HEK293 (cell line): ENCODE data around the gene TAGLN.

Experiments used
- CTCF ChIA-PET: fragments of 350-600 bp; formaldehyde crosslinking; extraction: SDS; loops from one replicate; lab custom pipeline; 2021; ENCODE audit warnings: antibody characterized with exemption; lab: Yijun Ruan, JAX
- POLR2A ChIA-PET: fragments of 300-600 bp; formaldehyde crosslinking; extraction: SDS; loops from one replicate; lab custom pipeline; 2020; ENCODE audit warnings: antibody characterized with exemption, inconsistent platforms; lab: Yijun Ruan, JAX
- H3K27ac ChIP-seq: fragments of 200-500 bp; sonication (Bioruptor generic); 2 replicates; pipeline ENCODE4 v1.5.1; 2014; ENCODE audit warnings: low read depth, low read length, control low read depth, inconsistent platforms; ENCODE audit errors: extremely low read depth
- H3K36me3 ChIP-seq, 2 experiments: fragments of 200-500 bp in 1 of 2; sonication (Bioruptor generic) in 1 of 2; 1 replicate in 1 of 2; 2 replicates in 1 of 2; pipeline ENCODE4 v1.5.1; 2014 to 2017; ENCODE audit warnings: inconsistent platforms in 2 of 2, low read length in 2 of 2; ENCODE audit not compliant: control insufficient read depth in 2 of 2, insufficient read depth in 1 of 2
- H3K4me1 ChIP-seq: fragments of 200-500 bp; sonication (Bioruptor generic); 2 replicates; pipeline ENCODE4 v1.5.1; 2014; ENCODE audit warnings: mild to moderate bottlenecking, low read length, inconsistent platforms; ENCODE audit not compliant: control insufficient read depth, insufficient read depth
- H3K4me3 ChIP-seq: 2 replicates; pipeline ENCODE4 v1.5.1; 2011; ENCODE audit warnings: low read depth, mild to moderate bottlenecking, control low read depth, low read length, moderate library complexity
- H3K9me3 ChIP-seq: fragments of 200-500 bp; sonication (Bioruptor generic); 2 replicates; pipeline ENCODE4 v1.5.1; 2014; ENCODE audit warnings: low read depth, low read length, inconsistent platforms; ENCODE audit not compliant: control insufficient read depth, insufficient read depth
- GLI4 ChIP-seq: fragments of 450-650 bp; formaldehyde crosslinking; IDR thresholded peaks from 2 replicates; pipeline ENCODE4 v1.5.1; 2016; ENCODE audit warnings: missing biosample characterization, missing genetic modification characterization
- KLF7 ChIP-seq: fragments of 450-650 bp; formaldehyde crosslinking; IDR thresholded peaks from 2 replicates; pipeline ENCODE4 v1.5.1; 2016; ENCODE audit warnings: missing biosample characterization, missing genetic modification characterization, borderline replicate concordance
- PRDM2 ChIP-seq: fragments of 450-650 bp; formaldehyde crosslinking; IDR thresholded peaks from 2 replicates; pipeline ENCODE4 v1.5.1; 2016; ENCODE audit warnings: missing biosample characterization, missing genetic modification characterization, borderline replicate concordance
- SP7 ChIP-seq: fragments of 450-650 bp; formaldehyde crosslinking; IDR thresholded peaks from 2 replicates; pipeline ENCODE4 v1.5.1; 2016; ENCODE audit warnings: missing biosample characterization, missing genetic modification characterization
- TCF7L2 ChIP-seq: IDR thresholded peaks from 2 replicates; pipeline ENCODE4 v1.6.1; 2011; ENCODE audit warnings: low read depth, mild to moderate bottlenecking, inconsistent platforms, low read length, moderate library complexity, borderline replicate concordance
- ZFHX2 ChIP-seq: fragments of 450-650 bp; formaldehyde crosslinking; conservative IDR thresholded peaks from 2 replicates; pipeline ENCODE4 v1.5.1; 2016; ENCODE audit warnings: missing biosample characterization, missing genetic modification characterization
- ZNF280D ChIP-seq: fragments of 450-650 bp; formaldehyde crosslinking; IDR thresholded peaks from 2 replicates; pipeline ENCODE4 v1.5.1; 2016; ENCODE audit warnings: missing biosample characterization, missing genetic modification characterization
- ZNF366 ChIP-seq: fragments of 450-650 bp; formaldehyde crosslinking; conservative IDR thresholded peaks from 2 replicates; pipeline ENCODE4 v1.5.1; 2016; ENCODE audit warnings: missing biosample characterization, missing genetic modification characterization
- ZNF404 ChIP-seq: fragments of 450-650 bp; formaldehyde crosslinking; IDR thresholded peaks from 2 replicates; pipeline ENCODE4 v1.5.1; 2017; ENCODE audit warnings: missing biosample characterization, missing genetic modification characterization
- ZNF585B ChIP-seq: fragments of 450-650 bp; formaldehyde crosslinking; IDR thresholded peaks from 2 replicates; pipeline ENCODE4 v1.5.1; 2016; ENCODE audit warnings: missing biosample characterization, missing genetic modification characterization

Gene TAGLN

GRCh38 chr11:117218133-117218915, 19.2 kb downstream of the TAGLN start:
- H3K36me3 ChIP-seq = peaks cover 0 to 81% of the 10 kb centered on the region in 2 experiments; a peak in 1 of 3 replicates
- H3K4me1 ChIP-seq = peaks cover 3% of the 10 kb centered on the region; the same call in 1 of the 2 replicates
- ChIA-PET POLR2A (interaction anchor here (0.5 to 0.9 kb wide), 2 partner anchors 40 to 108 kb away, joined by 3 to 6 read pairs; partner anchors contain the start of gene SIDT2), CTCF (interaction anchor here (0.6 to 2.5 kb wide), 4 partner anchors 8 to 68 kb away, joined by 3 to 9 read pairs (median 3); no protein-coding TSS in a partner anchor)
- TF ChIP-seq ZNF366 (tag by site-specific recombination) = no peak
- no peak for TF ChIP-seq ZNF585B (tag by site-specific recombination)
- no peak for TF ChIP-seq SP7 (tag by site-specific recombination)
- TF ChIP-seq ZNF404 (tag by site-specific recombination) = no peak
- no peak for TF ChIP-seq PRDM2 (tag by site-specific recombination)
- no peak for TF ChIP-seq KLF7 (tag by site-specific recombination)
- H3K4me3 ChIP-seq = no peak overlapping the region
- no peak overlapping the region for H3K27ac ChIP-seq
- H3K9me3 ChIP-seq = no peaks in the 10 kb centered on the region

GRCh38 chr11:117219001-117219400, 19.8 kb downstream of the TAGLN start:
- Histone ChIP-seq H3K36me3 (peaks cover 0 to 84% of the 10 kb centered on the region in 2 experiments; a peak in 1 of 3 replicates), H3K4me3 (no peak overlapping the region), H3K9me3 (no peaks in the 10 kb centered on the region), H3K27ac (no peak overlapping the region), H3K4me1 (peaks cover 3% of the 10 kb centered on the region; the same call in 1 of the 2 replicates)
- POLR2A ChIA-PET = interaction anchor here (0.9 kb wide), 1 partner anchor 41 kb away, joined by 3 read pairs; the partner anchor contains the start of gene SIDT2
- CTCF ChIA-PET = interaction anchor here (0.9 to 2.5 kb wide), 3 partner anchors 8 to 69 kb away, joined by 3 to 9 read pairs (median 3); no protein-coding TSS in a partner anchor
- TF ChIP-seq ZFHX2 (no peak), TCF7L2 (no peak), ZNF280D (tag by site-specific recombination) (no peak), GLI4 (tag by site-specific recombination) (no peak)
- TF ChIP-seq, all 188 proteins: peak for 0
